WTC11 (cell line): Measurements from ENCODE around the gene GPC1. TPM values are rescaled to one million over a fixed set of nuclear protein-coding genes. Genes with fewer than 3 reads are reported as not detected.

Source experiments
- ATAC-seq: fragments of 200-7000 bp; cut with Tn5 transposase; 2 replicates; pipeline ENCODE4 v1.10.0; 2021; ENCODE audit warnings: mild to moderate bottlenecking, moderate library complexity
- CTCF ChIA-PET: fragments of 300-600 bp; sonication (Branson Sonifier 250); formaldehyde crosslinking; loops from one replicate; lab custom pipeline; 2021; ENCODE audit warnings: antibody characterized with exemption; lab: Charles Lee
- POLR2A ChIA-PET: fragments of 350-600 bp; sonication (Branson Sonifier 250); formaldehyde crosslinking; loops from one replicate; lab custom pipeline; 2021; ENCODE audit warnings: antibody characterized with exemption; lab: Charles Lee
- DNase-seq: peaks from one replicate; pipeline ENCODE4 v3.0.0; 2021; ENCODE audit warnings: low spot score
- H3K27ac Mint-ChIP-seq: 2 replicates; pipeline ENCODE4 v1.8.0; 2021; ENCODE audit warnings: mixed read lengths
- H3K27me3 Mint-ChIP-seq: 2 replicates; pipeline ENCODE4 v1.8.0; 2021; ENCODE audit warnings: low read depth, mild to moderate bottlenecking, moderate library complexity, mixed read lengths
- H3K36me3 Mint-ChIP-seq: 2 replicates; pipeline ENCODE4 v1.8.0; 2021; ENCODE audit warnings: mixed read lengths
- H3K4me1 Mint-ChIP-seq: 2 replicates; pipeline ENCODE4 v1.8.0; 2022; ENCODE audit warnings: mixed read lengths
- H3K4me3 Mint-ChIP-seq: 2 replicates; pipeline ENCODE4 v1.8.0; 2021; ENCODE audit warnings: mild to moderate bottlenecking, moderate library complexity, mixed read lengths
- H3K9me3 Mint-ChIP-seq: 2 replicates; pipeline ENCODE4 v1.8.0; 2021; ENCODE audit warnings: mixed read lengths
- GTF2I ChIP-seq: fragments of 250-450 bp; sonication (Bioruptor Pico); conservative IDR thresholded peaks from 2 replicates; pipeline ENCODE4 v1.4.0; 2021; ENCODE audit warnings: mild to moderate bottlenecking
- HMGXB4 ChIP-seq: sonication (generic); formaldehyde crosslinking; IDR thresholded peaks from 2 replicates; pipeline ENCODE4 v1.8.1; 2023; ENCODE audit warnings: mild to moderate bottlenecking, moderate library complexity, missing genetic modification reagents
- JUN ChIP-seq: sonication (generic); formaldehyde crosslinking; IDR thresholded peaks from 2 replicates; pipeline ENCODE4 v1.8.0; 2023; ENCODE audit warnings: mild to moderate bottlenecking, missing genetic modification reagents
- KAT7 ChIP-seq: sonication (generic); formaldehyde crosslinking; IDR thresholded peaks from 2 replicates; pipeline ENCODE4 v1.8.1; 2023; ENCODE audit warnings: missing genetic modification reagents, mild to moderate bottlenecking, borderline replicate concordance
- MYBL2 ChIP-seq: sonication (generic); formaldehyde crosslinking; IDR thresholded peaks from 2 replicates; pipeline ENCODE4 v1.8.1; 2023; ENCODE audit warnings: mild to moderate bottlenecking, moderate library complexity, missing genetic modification reagents
- NR1H2 ChIP-seq: sonication (generic); formaldehyde crosslinking; IDR thresholded peaks from 2 replicates; pipeline ENCODE4 v1.9.0; 2021; ENCODE audit warnings: mild to moderate bottlenecking, moderate library complexity, missing genetic modification reagents
- NR3C1 ChIP-seq: sonication (generic); formaldehyde crosslinking; conservative IDR thresholded peaks from 2 replicates; pipeline ENCODE4 v1.8.1; 2023; ENCODE audit warnings: low read depth, mild to moderate bottlenecking, missing genetic modification reagents
- PRDM15 ChIP-seq: sonication (generic); formaldehyde crosslinking; IDR thresholded peaks from 2 replicates; pipeline ENCODE4 v1.8.0; 2022; ENCODE audit warnings: missing genetic modification reagents
- PRRX2 ChIP-seq: fragments of 250-450 bp; sonication (Bioruptor Pico); IDR thresholded peaks from 2 replicates; pipeline ENCODE4 v1.8.0; 2021; ENCODE audit warnings: mild to moderate bottlenecking
- ZNF121 ChIP-seq: sonication (generic); formaldehyde crosslinking; IDR thresholded peaks from 2 replicates; pipeline ENCODE4 v1.8.0; 2023; ENCODE audit warnings: missing genetic modification reagents
- ZNF232 ChIP-seq: sonication (generic); formaldehyde crosslinking; IDR thresholded peaks from 2 replicates; pipeline ENCODE4 v1.8.0; 2022; ENCODE audit warnings: mild to moderate bottlenecking, missing genetic modification reagents
- ZNF263 ChIP-seq: sonication (generic); formaldehyde crosslinking; IDR thresholded peaks from 2 replicates; pipeline ENCODE4 v1.8.1; 2022; ENCODE audit warnings: low read depth, mild to moderate bottlenecking, moderate library complexity, missing genetic modification reagents
- ZNF512 ChIP-seq: sonication (generic); formaldehyde crosslinking; IDR thresholded peaks from 2 replicates; pipeline ENCODE4 v1.8.1; 2022; ENCODE audit warnings: missing genetic modification reagents, borderline replicate concordance
- ZSCAN18 ChIP-seq: fragments of 250-450 bp; sonication (Bioruptor Pico); IDR thresholded peaks from 2 replicates; pipeline ENCODE4 v2.1.2; 2022; ENCODE audit warnings: mild to moderate bottlenecking, moderate library complexity
- total RNA-seq: library from RNA; stranded (reverse); gene quantifications from 3 replicates; pipeline ENCODE4 v1.2.3, GENCODE V29; 2021

The GPC1 gene
- total RNA-seq, 1 experiment from 2014 or later: 41.5 TPM

GRCh38 chr2:240387669-240388358, 47.6 kb upstream of the GPC1 start (continued):
- TF ChIP-seq PRDM15 (CRISPR knock-in tag) (no peak), JUN (no peak), ZNF121 (CRISPR knock-in tag) (no peak), NR3C1 (no peak), PRRX2 (CRISPR knock-in tag) (no peak), KAT7 (CRISPR knock-in tag) (no peak), ZNF263 (CRISPR knock-in tag) (no peak), ZNF232 (no peak), HMGXB4 (CRISPR knock-in tag) (no peak), GTF2I (CRISPR knock-in tag) (no peak), NR1H2 (CRISPR knock-in tag) (no peak)

GRCh38 chr2:240388471-240389301, 46.8 kb upstream of the GPC1 start:
- no peak overlapping the region for H3K27ac Mint-ChIP-seq
- no peaks in the 10 kb centered on the region for H3K27me3 Mint-ChIP-seq
- no peaks in the 10 kb centered on the region for H3K36me3 Mint-ChIP-seq
- CTCF ChIA-PET: no interaction called here
- DNase-seq (no peak), ATAC-seq (no peak)
- TF ChIP-seq ZSCAN18 (CRISPR knock-in tag): no peak
- H3K4me3 Mint-ChIP-seq: no peak overlapping the region
- POLR2A ChIA-PET: no interaction called here
- no peaks in the 10 kb centered on the region for H3K9me3 Mint-ChIP-seq
- H3K4me1 Mint-ChIP-seq: peaks cover 4% of the 10 kb centered on the region; the same call in 1 of the 2 replicates

- DNase-seq: no peak
Observed at GRCh38 chr2:240389302-240389805, 46.1 kb upstream of the GPC1 start.

More at GRCh38 chr2:240389302-240389805, 46.1 kb upstream of the GPC1 start:
- ChIA-PET CTCF (no interaction called here), POLR2A (no interaction called here)
- Mint-ChIP-seq H3K4me3 (no peak overlapping the region), H3K36me3 (no peaks in the 10 kb centered on the region), H3K4me1 (peaks cover 4% of the 10 kb centered on the region; the same call in 1 of the 2 replicates), H3K27me3 (no peaks in the 10 kb centered on the region), H3K9me3 (no peaks in the 10 kb centered on the region), H3K27ac (no peak overlapping the region)
- ATAC-seq: no peak
- TF ChIP-seq ZNF512 (CRISPR knock-in tag) (no peak), MYBL2 (CRISPR knock-in tag) (no peak)
